22Rv1 (cell line): ENCODE results near the gene LENG9.

Source experiments
- ZFX ChIP-seq: fragments of 450-650 bp; IDR thresholded peaks from 2 replicates; pipeline ENCODE4 v1.6.1; 2017; ENCODE audit warnings: antibody characterized with exemption, borderline replicate concordance
- TF ChIP-seq, protein P1 (sequence below): fragments of 450-650 bp; IDR thresholded peaks from 2 replicates; pipeline ENCODE4 v1.5.1; 2017; ENCODE audit warnings: mild to moderate bottlenecking

DNA sequence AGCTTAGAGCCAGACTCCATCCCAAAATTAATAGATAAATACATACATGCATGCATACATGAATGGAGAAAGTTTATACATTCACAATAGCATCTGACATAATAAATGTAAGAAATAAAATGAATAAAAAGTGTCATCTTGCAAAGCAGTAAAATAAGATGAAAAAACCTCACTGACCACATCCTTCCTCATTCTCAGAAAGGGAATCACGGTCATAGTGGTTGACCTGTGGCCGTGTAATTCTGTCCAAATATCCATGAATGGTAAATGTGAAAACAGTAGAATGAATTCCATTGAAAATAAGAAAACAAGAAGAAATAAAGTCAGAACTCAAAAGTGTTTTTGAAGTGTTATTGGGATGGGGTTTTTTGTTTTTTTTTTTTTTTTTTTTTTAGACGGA, 19.3 kb upstream of the LENG9 start:
- TF ChIP-seq, protein P1, sequence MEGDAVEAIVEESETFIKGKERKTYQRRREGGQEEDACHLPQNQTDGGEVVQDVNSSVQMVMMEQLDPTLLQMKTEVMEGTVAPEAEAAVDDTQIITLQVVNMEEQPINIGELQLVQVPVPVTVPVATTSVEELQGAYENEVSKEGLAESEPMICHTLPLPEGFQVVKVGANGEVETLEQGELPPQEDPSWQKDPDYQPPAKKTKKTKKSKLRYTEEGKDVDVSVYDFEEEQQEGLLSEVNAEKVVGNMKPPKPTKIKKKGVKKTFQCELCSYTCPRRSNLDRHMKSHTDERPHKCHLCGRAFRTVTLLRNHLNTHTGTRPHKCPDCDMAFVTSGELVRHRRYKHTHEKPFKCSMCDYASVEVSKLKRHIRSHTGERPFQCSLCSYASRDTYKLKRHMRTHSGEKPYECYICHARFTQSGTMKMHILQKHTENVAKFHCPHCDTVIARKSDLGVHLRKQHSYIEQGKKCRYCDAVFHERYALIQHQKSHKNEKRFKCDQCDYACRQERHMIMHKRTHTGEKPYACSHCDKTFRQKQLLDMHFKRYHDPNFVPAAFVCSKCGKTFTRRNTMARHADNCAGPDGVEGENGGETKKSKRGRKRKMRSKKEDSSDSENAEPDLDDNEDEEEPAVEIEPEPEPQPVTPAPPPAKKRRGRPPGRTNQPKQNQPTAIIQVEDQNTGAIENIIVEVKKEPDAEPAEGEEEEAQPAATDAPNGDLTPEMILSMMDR = no peak
- TF ChIP-seq ZFX = no peak
